ENCODE results near the gene ARL13B. TPM values are rescaled to one million over a fixed set of nuclear protein-coding genes. Genes with fewer than 3 reads are reported as not detected.
"Not testable (repeated sequence)": the region's sequence is repeated elsewhere in the genome, so short reads cannot be mapped to it uniquely, and the experiment has no call there.

The ARL13B gene
- total RNA-seq, 1 donor from 2014 or later: 9.2 TPM

GRCh38 chr3:94046533-94046932, 66.6 kb downstream of the ARL13B start:
- DNase-seq (ENCODE audit: low spot score): no peak
- intact Hi-C loops (cut with DNase I): no loop called here

- no peak for DNase-seq (ENCODE audit: low spot score)
- intact Hi-C loops (cut with DNase I): no loop called here
Measured at GRCh38 chr3:94049267-94049666, 69.3 kb downstream of the ARL13B start.

DNA sequence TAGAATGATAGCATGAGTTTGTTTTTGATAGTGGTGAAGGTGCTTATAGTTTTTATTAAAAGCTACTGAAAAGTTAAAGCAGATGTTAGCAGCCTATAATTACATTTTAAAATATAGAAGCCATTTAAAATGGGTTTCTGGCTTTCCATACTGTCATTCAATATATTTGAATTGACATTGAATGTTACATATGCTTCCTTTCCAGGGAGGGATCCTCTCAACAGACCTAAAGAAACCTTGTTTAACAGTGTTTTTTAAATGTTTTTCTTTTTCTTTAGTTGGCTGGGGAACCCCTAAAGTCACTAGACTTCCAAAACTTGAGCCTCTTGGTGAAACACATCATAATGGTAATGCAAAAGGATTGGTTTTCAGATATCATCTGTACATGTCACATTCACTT, 70.6 kb downstream of the ARL13B start:
- intact Hi-C loops (cut with DNase I): no loop called here

DNA sequence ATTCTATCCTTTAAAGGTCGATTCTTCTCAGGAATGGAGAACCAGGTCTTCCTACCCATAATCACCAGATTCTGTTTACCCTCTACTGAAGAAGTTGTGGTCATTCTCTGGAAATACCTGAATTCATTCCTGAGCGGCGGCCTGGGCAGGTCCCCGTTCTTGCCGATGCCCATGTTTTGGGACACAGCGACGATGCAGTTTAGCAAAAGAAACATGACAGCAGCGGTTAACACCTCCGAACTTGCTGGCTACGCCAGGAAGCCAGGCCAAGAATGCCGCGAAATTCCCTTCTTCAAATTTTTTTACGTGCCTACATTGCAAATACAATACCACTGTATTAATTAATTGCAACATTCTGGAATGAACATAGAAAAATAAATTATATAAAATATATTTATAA, 81.3 kb downstream of the ARL13B start:
- no peak for DNase-seq (ENCODE audit: low spot score)
- intact Hi-C loops (cut with DNase I): loop anchor here (10.0 kb wide), 1 partner anchor 86 kb away; the partner anchor contains the start of gene PROS1

More for the DNA sequence above, 70.6 kb downstream of the ARL13B start:
- DNase-seq (ENCODE audit: low spot score): no peak

GRCh38 chr3:94062513-94063404, 82.8 kb downstream of the ARL13B start, which contains the start of the genes DHFR2 and NSUN3:
DHFR2 (minus strand) TSS chr3:94062916; CDS start chr3:94061511, 1,405 bp downstream.
NSUN3 (plus strand) TSS chr3:94063061; CDS start chr3:94063127, 66 bp downstream.
- intact Hi-C loops (cut with DNase I): loop anchor here (10.0 kb wide), 1 partner anchor 88 kb away; the partner anchor contains the start of gene PROS1

GRCh38 chr3:94063496-94064119, 83.7 kb downstream of the ARL13B start:
- intact Hi-C loops (cut with DNase I): loop anchor here (10.0 kb wide), 1 partner anchor 89 kb away; the partner anchor contains the start of gene PROS1

More at GRCh38 chr3:94062513-94063404, 82.8 kb downstream of the ARL13B start, which contains the start of the genes DHFR2 and NSUN3:
- DNase-seq (ENCODE audit: low spot score): peak; percentile 93

GRCh38 chr3:94064243-94064860, 84.4 kb downstream of the ARL13B start:
- no peak for DNase-seq (ENCODE audit: low spot score)
- intact Hi-C loops (cut with DNase I): loop anchor here (10.0 kb wide), 1 partner anchor 90 kb away; the partner anchor contains the start of gene PROS1

More at GRCh38 chr3:94063496-94064119, 83.7 kb downstream of the ARL13B start:
- DNase-seq (ENCODE audit: low spot score): no peak

DNA sequence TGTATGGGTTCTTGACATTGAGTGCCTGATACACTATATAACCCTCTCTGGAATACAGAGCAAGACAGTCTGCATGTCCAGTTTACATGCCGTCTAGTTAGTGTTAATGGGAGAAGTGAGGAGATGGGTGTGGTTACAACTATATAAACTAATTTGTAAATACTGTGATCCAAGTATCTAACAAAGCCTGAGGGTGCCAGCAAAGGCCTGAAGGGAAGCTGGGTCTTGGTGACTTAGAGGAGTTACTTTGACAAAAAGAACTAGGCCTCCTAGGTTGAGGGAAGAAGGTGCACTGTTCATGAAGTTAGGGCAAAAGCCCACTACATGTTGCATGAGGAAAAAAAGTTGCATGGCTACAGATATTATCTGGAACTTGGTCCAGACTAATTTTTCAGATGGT, 85.2 kb downstream of the ARL13B start:
- DNase-seq (ENCODE audit: low spot score): no peak
- intact Hi-C loops (cut with DNase I): loop anchor here (10.0 kb wide), 1 partner anchor 90 kb away; the partner anchor contains the start of gene PROS1

DNA sequence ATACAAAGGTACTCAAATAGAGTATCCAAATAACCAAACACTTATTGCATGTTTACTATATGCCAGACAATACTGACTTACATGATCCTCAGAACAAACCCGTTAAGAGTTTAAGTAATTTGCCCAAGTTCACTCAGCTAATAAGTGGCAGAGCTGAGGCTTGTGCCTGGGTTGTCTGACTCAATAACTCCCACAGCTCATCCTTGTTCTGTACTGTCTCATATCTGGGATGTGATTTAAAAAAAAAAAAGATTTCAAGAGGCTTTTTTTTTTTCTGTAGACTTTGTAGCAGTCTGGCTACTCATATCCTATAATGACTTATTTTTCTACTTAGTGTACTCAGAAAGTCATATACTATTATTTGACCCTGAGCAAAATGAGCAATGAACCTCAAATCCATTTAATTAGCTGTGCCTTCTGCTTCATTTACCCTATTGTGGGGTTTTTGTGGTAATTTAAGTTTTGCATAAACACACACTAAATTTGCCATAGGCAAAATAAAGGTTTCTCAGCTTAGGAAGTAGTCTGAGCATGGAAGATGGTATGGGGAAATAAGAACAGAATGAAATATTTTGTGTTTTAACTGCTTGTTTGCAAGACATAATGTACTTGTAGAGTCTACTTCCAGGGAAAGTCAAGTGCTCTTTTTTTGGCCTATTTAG, 86.0 kb downstream of the ARL13B start:
- DNase-seq (ENCODE audit: low spot score): no peak
- intact Hi-C loops (cut with DNase I): loop anchor here (10.0 kb wide), 1 partner anchor 91 kb away; the partner anchor contains the start of gene PROS1

- intact Hi-C loops (cut with DNase I): loop anchor here (10.0 kb wide), 1 partner anchor 92 kb away; the partner anchor contains the start of gene PROS1
- DNase-seq (ENCODE audit: low spot score): no peak
Measured at GRCh38 chr3:94066506-94067500, 86.8 kb downstream of the ARL13B start.

DNA sequence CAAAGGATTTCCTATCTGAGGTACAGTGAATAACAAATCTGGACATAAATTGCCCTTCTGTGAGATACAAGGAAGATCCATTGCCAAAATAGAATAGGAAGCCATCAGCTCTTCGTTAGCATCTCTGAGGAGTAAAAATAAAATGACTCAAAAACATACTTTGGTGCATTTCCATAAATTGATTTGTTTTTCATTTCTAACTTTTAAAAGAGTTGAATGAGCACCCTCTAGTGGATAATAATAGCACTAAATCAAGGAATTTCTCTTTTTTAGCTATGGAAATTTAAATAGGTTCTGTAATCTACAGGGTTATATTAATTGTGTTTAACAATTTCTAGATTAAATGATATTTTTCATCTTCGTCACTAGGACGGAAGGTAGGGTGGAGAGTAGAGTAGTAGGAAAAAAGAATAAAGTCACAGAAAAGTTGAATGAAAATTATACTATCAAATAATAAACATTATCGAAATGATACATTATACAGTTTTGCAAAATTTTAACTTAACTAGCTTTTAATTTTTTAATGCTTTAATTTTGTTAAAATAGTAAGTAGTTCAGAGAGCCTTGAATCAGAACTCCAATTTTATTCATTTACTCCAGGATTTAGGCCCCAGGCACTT, 89.3 kb downstream of the ARL13B start:
- intact Hi-C loops (cut with DNase I): loop anchor here (1.0 to 10.0 kb wide), 3 partner anchors 65 to 163 kb away; partner anchors contain the start of gene PROS1
- DNase-seq (ENCODE audit: low spot score): no peak

DNA sequence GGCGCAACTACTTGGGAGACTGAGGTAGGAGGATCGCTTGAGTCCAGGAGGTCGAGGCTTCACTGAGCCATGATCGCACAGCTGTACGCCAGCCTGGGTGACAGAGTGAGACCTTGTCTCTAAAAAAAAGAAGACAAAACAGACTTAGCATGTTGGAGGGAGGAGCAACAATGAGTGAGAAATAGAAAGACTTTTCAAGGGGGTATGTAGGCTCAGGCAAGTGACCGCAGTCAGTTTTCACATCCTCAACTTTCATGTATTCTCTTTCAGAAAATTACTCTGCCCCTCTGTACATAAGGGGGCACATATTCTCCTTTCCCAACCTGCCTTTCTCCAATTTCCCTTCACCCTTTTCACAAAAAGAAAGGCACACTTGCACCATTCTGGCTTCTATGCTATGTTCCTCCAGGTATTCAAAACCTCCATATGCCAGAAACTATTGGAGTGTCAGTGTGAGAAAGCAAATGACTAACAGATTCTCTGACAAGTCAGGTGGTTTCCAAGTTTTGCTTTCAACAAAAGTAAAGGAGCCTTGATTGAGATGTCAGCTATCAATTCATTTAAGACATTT, 90.5 kb downstream of the ARL13B start:
- intact Hi-C loops (cut with DNase I): no loop called here
- no peak for DNase-seq (ENCODE audit: low spot score)

DNA sequence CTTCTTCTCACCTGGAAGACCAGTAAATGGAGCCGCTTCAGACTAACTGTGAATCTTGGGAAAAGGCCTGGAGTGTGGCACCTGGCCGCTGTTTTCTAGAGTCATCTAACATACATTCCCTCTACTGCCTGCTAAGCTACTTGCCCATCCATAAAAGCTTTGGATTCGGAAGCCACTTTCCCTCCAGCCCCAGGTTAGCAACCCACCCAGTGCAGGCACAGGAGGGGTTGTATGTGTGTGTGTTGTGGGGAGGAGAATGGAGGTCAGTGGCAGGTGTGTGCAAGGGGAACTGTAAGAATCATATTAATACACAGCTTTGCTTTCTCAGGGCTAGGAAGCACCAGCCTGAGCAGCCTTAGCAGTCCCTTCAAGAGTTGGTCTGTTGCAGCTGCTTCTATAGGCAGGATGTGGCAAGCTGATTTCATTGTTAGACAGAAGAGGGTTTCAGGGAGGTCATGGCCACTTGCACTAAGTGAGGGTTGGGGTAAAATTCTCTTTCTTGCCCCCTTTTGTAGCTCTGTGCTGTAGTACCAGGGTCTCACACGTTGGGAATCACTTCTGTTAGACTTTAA, 91.8 kb downstream of the ARL13B start:
- no peak for DNase-seq (ENCODE audit: low spot score)
- intact Hi-C loops (cut with DNase I): no loop called here

- intact Hi-C loops (cut with DNase I): no loop called here
Measured at GRCh38 chr3:94076055-94076454, 96.1 kb downstream of the ARL13B start.

GRCh38 chr3:94080552-94080951, 100.6 kb downstream of the ARL13B start:
- intact Hi-C loops (cut with DNase I); DNase-seq (ENCODE audit: low spot score): not testable (repeated sequence)

More at GRCh38 chr3:94076055-94076454, 96.1 kb downstream of the ARL13B start:
- no peak for DNase-seq (ENCODE audit: low spot score)

DNA sequence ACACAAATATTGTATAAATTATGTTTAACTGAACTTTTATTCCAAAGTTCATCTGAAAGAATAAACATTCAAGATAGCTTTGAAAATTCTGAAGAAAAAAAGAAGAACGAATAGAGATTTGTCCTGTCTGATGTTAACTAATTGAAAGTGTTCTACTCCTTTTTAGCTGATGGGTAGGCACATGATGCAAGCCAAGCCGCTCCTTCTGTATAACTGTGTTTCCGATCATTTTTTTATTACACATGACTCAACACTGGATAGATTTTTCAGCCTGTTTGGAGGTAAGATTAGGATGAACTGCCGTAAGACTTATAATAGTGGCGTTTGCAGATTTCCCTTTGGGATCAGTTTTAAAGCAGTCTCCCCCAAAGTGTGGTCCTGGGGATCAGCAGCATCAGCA, 101.9 kb downstream of the ARL13B start:
- intact Hi-C loops (cut with DNase I): no loop called here
- DNase-seq (ENCODE audit: low spot score): no peak

All from cardiac septum (tissue), 1 donor.